DMS 273 treated with DMSO at 0.1 percent for 48 hours (cell line): Measurements from ENCODE around the gene TP53I13.

ENCODE experiments used
- DNase-seq: peaks from one replicate; lab custom pipeline; 2025; lab: John Stamatoyannopoulos, UW

The TP53I13 gene

GRCh38 chr17:29593591-29594518, 25.4 kb downstream of the TP53I13 start:
- DNase-seq, result peak; percentile 17

GRCh38 chr17:29594519-29595090, 26.1 kb downstream of the TP53I13 start:
- DNase-seq, result no peak

GRCh38 chr17:29595107-29595942, 26.8 kb downstream of the TP53I13 start:
- DNase-seq, result no peak

- DNase-seq, result no peak
Observed at GRCh38 chr17:29595943-29596774, 27.7 kb downstream of the TP53I13 start.

- DNase-seq, result no peak
Observed at GRCh38 chr17:29596811-29597210, 28.3 kb downstream of the TP53I13 start.

- DNase-seq, result peak; percentile 60
Observed at GRCh38 chr17:29597361-29598172, 29.1 kb downstream of the TP53I13 start.

GRCh38 chr17:29603109-29603674, 34.7 kb downstream of the TP53I13 start:
- no peak for DNase-seq

GRCh38 chr17:29607557-29608195, 39.2 kb downstream of the TP53I13 start:
- DNase-seq, result no peak

GRCh38 chr17:29608986-29609385, 40.5 kb downstream of the TP53I13 start:
- no peak for DNase-seq

- DNase-seq, result no peak
Observed at GRCh38 chr17:29610395-29610794, 41.9 kb downstream of the TP53I13 start.

GRCh38 chr17:29611351-29612093, 43.0 kb downstream of the TP53I13 start:
- no peak for DNase-seq

- no peak for DNase-seq
Observed at GRCh38 chr17:29612094-29612403, 43.5 kb downstream of the TP53I13 start.

- no peak for DNase-seq
Observed at GRCh38 chr17:29612404-29613280, 44.1 kb downstream of the TP53I13 start.

- no peak for DNase-seq
Observed at GRCh38 chr17:29613352-29613837, 44.9 kb downstream of the TP53I13 start.

GRCh38 chr17:29613856-29614255, 45.4 kb downstream of the TP53I13 start:
- DNase-seq, result no peak

GRCh38 chr17:29614349-29615047, 46.0 kb downstream of the TP53I13 start:
- DNase-seq, result no peak

GRCh38 chr17:29615048-29615385, 46.5 kb downstream of the TP53I13 start:
- no peak for DNase-seq
